Stomach (tissue), 4 donors: ENCODE measurements around the gene BPIFA1.

Experiments used
- POLR2A ChIP-seq, 4 donors: fragments of 450-650 bp; IDR thresholded peaks; one replicate each; pipeline ENCODE4 v1.6.1; 2016; ENCODE audit warnings: antibody characterized with exemption in 4 of 4, control low read depth in 2 of 4, mild to moderate bottlenecking in 1 of 4, moderate library complexity in 1 of 4
- TF ChIP-seq, protein P1 (sequence below), 7 experiments: fragments of 450-650 bp in 4 of 7; fragments of 200-600 bp in 3 of 7; sonication (generic) in 3 of 7; IDR thresholded peaks; one replicate each; pipeline ENCODE4 v1.5.1; 2016 to 2019; ENCODE audit warnings: antibody characterized with exemption in 7 of 7, control low read depth in 2 of 7, mild to moderate bottlenecking in 1 of 7

DNA sequence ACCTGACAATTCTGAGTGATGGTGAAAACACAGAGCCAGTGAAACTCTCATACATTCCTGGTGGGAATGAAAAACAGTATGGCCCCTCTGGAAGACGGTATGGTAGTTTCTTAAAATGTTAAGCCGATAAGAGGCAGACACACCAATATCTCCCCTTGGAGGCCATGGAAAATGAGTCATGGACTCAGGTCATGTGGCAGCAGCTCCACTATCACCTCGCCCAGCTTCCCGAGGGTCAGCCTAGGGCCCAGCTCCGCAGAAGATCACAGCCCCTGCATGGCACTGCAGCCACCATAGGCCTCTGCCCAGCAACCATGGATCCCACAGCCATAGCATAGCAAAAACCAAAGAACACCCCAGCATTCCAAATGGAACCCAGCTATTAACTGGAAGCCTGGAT, 21.4 kb downstream of the BPIFA1 start:
- TF ChIP-seq, protein P1, sequence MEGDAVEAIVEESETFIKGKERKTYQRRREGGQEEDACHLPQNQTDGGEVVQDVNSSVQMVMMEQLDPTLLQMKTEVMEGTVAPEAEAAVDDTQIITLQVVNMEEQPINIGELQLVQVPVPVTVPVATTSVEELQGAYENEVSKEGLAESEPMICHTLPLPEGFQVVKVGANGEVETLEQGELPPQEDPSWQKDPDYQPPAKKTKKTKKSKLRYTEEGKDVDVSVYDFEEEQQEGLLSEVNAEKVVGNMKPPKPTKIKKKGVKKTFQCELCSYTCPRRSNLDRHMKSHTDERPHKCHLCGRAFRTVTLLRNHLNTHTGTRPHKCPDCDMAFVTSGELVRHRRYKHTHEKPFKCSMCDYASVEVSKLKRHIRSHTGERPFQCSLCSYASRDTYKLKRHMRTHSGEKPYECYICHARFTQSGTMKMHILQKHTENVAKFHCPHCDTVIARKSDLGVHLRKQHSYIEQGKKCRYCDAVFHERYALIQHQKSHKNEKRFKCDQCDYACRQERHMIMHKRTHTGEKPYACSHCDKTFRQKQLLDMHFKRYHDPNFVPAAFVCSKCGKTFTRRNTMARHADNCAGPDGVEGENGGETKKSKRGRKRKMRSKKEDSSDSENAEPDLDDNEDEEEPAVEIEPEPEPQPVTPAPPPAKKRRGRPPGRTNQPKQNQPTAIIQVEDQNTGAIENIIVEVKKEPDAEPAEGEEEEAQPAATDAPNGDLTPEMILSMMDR (IDR thresholded peaks at IDR 0.05) = no peak
- no peak for TF ChIP-seq POLR2A (IDR thresholded peaks at IDR 0.05)
